Vagina (tissue), 2 donors: ENCODE data around the gene NDUFAF4. TPM values are rescaled to one million over a fixed set of nuclear protein-coding genes. Genes with fewer than 3 reads are reported as not detected.

Experiments used
- DNase-seq, 2 donors: peaks; one replicate each; pipeline ENCODE4 v3.0.0-alpha.2; 2017; ENCODE audit errors: extremely low spot score in 2 of 2
- H3K27ac ChIP-seq: fragments of 200-600 bp; sonication (generic); one replicate; pipeline ENCODE4 v1.5.1; 2019
- H3K27me3 ChIP-seq: fragments of 200-600 bp; sonication (generic); one replicate; pipeline ENCODE4 v1.5.1; 2019
- H3K36me3 ChIP-seq, 2 donors: fragments of 200-600 bp; sonication (generic); one replicate each; pipeline ENCODE4 v1.5.1; 2017 to 2019
- H3K4me1 ChIP-seq: fragments of 200-600 bp; sonication (generic); one replicate; pipeline ENCODE4 v1.5.1; 2019
- H3K4me3 ChIP-seq, 2 donors: fragments of 200-600 bp; sonication (generic); 1 replicate in 1 of 2; 2 replicates in 1 of 2; pipeline ENCODE4 v1.5.1; 2016 to 2019
- H3K9me3 ChIP-seq: fragments of 200-600 bp; sonication (generic); one replicate; pipeline ENCODE4 v1.5.1; 2019
- CTCF ChIP-seq, 3 experiments: fragments of 450-650 bp in 2 of 3; fragments of 200-600 bp in 1 of 3; sonication (generic) in 1 of 3; IDR thresholded peaks; one replicate each; pipeline ENCODE4 v1.5.1; 2017 to 2019; ENCODE audit warnings: antibody characterized with exemption in 3 of 3, mild to moderate bottlenecking in 2 of 3, moderate library complexity in 2 of 3
- POLR2A ChIP-seq, 2 donors: fragments of 450-650 bp; IDR thresholded peaks; one replicate each; pipeline ENCODE4 v1.6.1; 2017; ENCODE audit warnings: antibody characterized with exemption in 2 of 2, mild to moderate bottlenecking in 2 of 2, moderate library complexity in 2 of 2
- POLR2AphosphoS5 ChIP-seq, 2 donors: sonication (generic); formaldehyde crosslinking; IDR thresholded peaks; one replicate each; pipeline ENCODE4 v1.9.0; 2017; ENCODE audit warnings: antibody characterized with exemption in 2 of 2, mild to moderate bottlenecking in 2 of 2, low read depth in 1 of 2; ENCODE audit not compliant: insufficient read depth in 1 of 2
- intact Hi-C: fragments of 100-400 bp; cut with DNase I; formaldehyde crosslinking; loops from one replicate; pipeline ENCODE4 v1.15.1; 2023
- total RNA-seq: library from RNA; depleted of rRNA; stranded (reverse); fragments of >200 nt; gene quantifications from one replicate; pipeline ENCODE4 v1.2.3, GENCODE V29; 2016

Gene NDUFAF4
- total RNA-seq, 1 donor from 2014 or later = 14.2 TPM

GRCh38 chr6:96907498-96907897 is 9.8 kb upstream of the NDUFAF4 start:
- no peak for DNase-seq
- no peak overlapping the region for H3K4me3 ChIP-seq
- TF ChIP-seq POLR2A (IDR thresholded peaks at IDR 0.05) (no peak), POLR2AphosphoS5 (IDR thresholded peaks at IDR 0.05; ENCODE audit: insufficient read depth in 1 of 2, low read depth in 1 of 2) (no peak), CTCF (IDR thresholded peaks at IDR 0.05) (no peak)
- no peaks in the 10 kb centered on the region for H3K4me1 ChIP-seq
- no peaks in the 10 kb centered on the region for H3K9me3 ChIP-seq
- no peaks in the 10 kb centered on the region for H3K36me3 ChIP-seq
- H3K27ac ChIP-seq = no peak overlapping the region
- intact Hi-C loops = loop anchor here (10.0 kb wide), 1 partner anchor 157 kb away; no protein-coding TSS in a partner anchor
- H3K27me3 ChIP-seq = no peaks in the 10 kb centered on the region

- Histone ChIP-seq H3K4me1 (peaks cover 26% of the 10 kb centered on the region), H3K9me3 (no peaks in the 10 kb centered on the region), H3K4me3 (no peak overlapping the region), H3K27ac (no peak overlapping the region), H3K27me3 (no peaks in the 10 kb centered on the region), H3K36me3 (no peaks in the 10 kb centered on the region)
- intact Hi-C loops = loop anchor here (10.0 kb wide), 1 partner anchor 164 kb away; no protein-coding TSS in a partner anchor
- TF ChIP-seq CTCF (IDR thresholded peaks at IDR 0.05) (no peak), POLR2A (IDR thresholded peaks at IDR 0.05) (no peak), POLR2AphosphoS5 (IDR thresholded peaks at IDR 0.05; ENCODE audit: insufficient read depth in 1 of 2, low read depth in 1 of 2) (no peak)
- DNase-seq = no peak
Measured at GRCh38 chr6:96900873-96901272, 3.2 kb upstream of the NDUFAF4 start.

- Histone ChIP-seq H3K27me3 (no peaks in the 10 kb centered on the region), H3K4me3 (no peak overlapping the region), H3K36me3 (no peaks in the 10 kb centered on the region), H3K9me3 (no peaks in the 10 kb centered on the region), H3K4me1 (peaks cover 30% of the 10 kb centered on the region), H3K27ac (no peak overlapping the region)
- TF ChIP-seq POLR2AphosphoS5 (IDR thresholded peaks at IDR 0.05; ENCODE audit: insufficient read depth in 1 of 2, low read depth in 1 of 2) = no peak
- TF ChIP-seq POLR2A (IDR thresholded peaks at IDR 0.05) = no peak
- no peak for TF ChIP-seq CTCF (IDR thresholded peaks at IDR 0.05)
- intact Hi-C loops = no loop called here
- no peak for DNase-seq
Measured at GRCh38 chr6:96899451-96899998, 1.8 kb upstream of the NDUFAF4 start.

- Histone ChIP-seq H3K4me3 (peak overlapping the region in 1 of 2 donors; percentile 86), H3K27me3 (no peaks in the 10 kb centered on the region), H3K36me3 (peaks cover 0 to 4% of the 10 kb centered on the region in 2 donors), H3K27ac (peak overlapping the region; percentile 88), H3K9me3 (no peaks in the 10 kb centered on the region), H3K4me1 (peaks cover 34% of the 10 kb centered on the region)
- TF ChIP-seq POLR2AphosphoS5 (IDR thresholded peaks at IDR 0.05; ENCODE audit: insufficient read depth in 1 of 2, low read depth in 1 of 2) (no peak), POLR2A (IDR thresholded peaks at IDR 0.05) (no peak), CTCF (IDR thresholded peaks at IDR 0.05) (peak in 2 of 3 experiments; percentile 22 to 30)
- intact Hi-C loops = no loop called here
- DNase-seq = no peak
Measured at GRCh38 chr6:96899019-96899418, 1.3 kb upstream of the NDUFAF4 start.

GRCh38 chr6:96898241-96898851 is 655 bp upstream of the NDUFAF4 start:
- DNase-seq = no peak
- peaks cover 37% of the 10 kb centered on the region for H3K4me1 ChIP-seq
- H3K27ac ChIP-seq = peak overlapping the region; percentile 88
- H3K36me3 ChIP-seq = peaks cover 0 to 5% of the 10 kb centered on the region in 2 donors
- intact Hi-C loops = no loop called here
- peak overlapping the region; percentile 86 to 96 for H3K4me3 ChIP-seq
- H3K27me3 ChIP-seq = no peaks in the 10 kb centered on the region
- H3K9me3 ChIP-seq = no peaks in the 10 kb centered on the region
- TF ChIP-seq CTCF (IDR thresholded peaks at IDR 0.05) (no peak), POLR2AphosphoS5 (IDR thresholded peaks at IDR 0.05; ENCODE audit: insufficient read depth in 1 of 2, low read depth in 1 of 2) (no peak), POLR2A (IDR thresholded peaks at IDR 0.05) (no peak)
